ENCODE measurements around the gene RALGAPA2.

RALGAPA2 gene

GRCh38 chr20:20536240-20536933, 176.1 kb downstream of the RALGAPA2 start:
- no peak for DNase-seq (ENCODE audit: low read depth, low spot score)

GRCh38 chr20:20535051-20535450, 177.4 kb downstream of the RALGAPA2 start:
- no peak for DNase-seq (ENCODE audit: low read depth, low spot score)

GRCh38 chr20:20531283-20531682, 181.2 kb downstream of the RALGAPA2 start:
- no peak for DNase-seq (ENCODE audit: low read depth, low spot score)

- DNase-seq (ENCODE audit: low read depth, low spot score), result no peak
Measured at GRCh38 chr20:20530428-20531151, 181.9 kb downstream of the RALGAPA2 start.

GRCh38 chr20:20529597-20529996, 182.8 kb downstream of the RALGAPA2 start:
- DNase-seq (ENCODE audit: low read depth, low spot score), result no peak

GRCh38 chr20:20528861-20529260, 183.6 kb downstream of the RALGAPA2 start:
- no peak for DNase-seq (ENCODE audit: low read depth, low spot score)

- no peak for DNase-seq (ENCODE audit: low read depth, low spot score)
Measured at GRCh38 chr20:20527661-20528060, 184.8 kb downstream of the RALGAPA2 start.

GRCh38 chr20:20525756-20526155, 186.7 kb downstream of the RALGAPA2 start:
- DNase-seq (ENCODE audit: low read depth, low spot score), result no peak

- DNase-seq (ENCODE audit: low read depth, low spot score), result no peak
Measured at GRCh38 chr20:20525214-20525613, 187.2 kb downstream of the RALGAPA2 start.

GRCh38 chr20:20524756-20525155, 187.7 kb downstream of the RALGAPA2 start:
- DNase-seq (ENCODE audit: low read depth, low spot score), result no peak

GRCh38 chr20:20521736-20522135, 190.7 kb downstream of the RALGAPA2 start:
- no peak for DNase-seq (ENCODE audit: low read depth, low spot score)

- DNase-seq (ENCODE audit: low read depth, low spot score), result no peak
Measured at GRCh38 chr20:20520776-20521175, 191.7 kb downstream of the RALGAPA2 start.

- DNase-seq (ENCODE audit: low read depth, low spot score), result no peak
Measured at GRCh38 chr20:20519269-20519668, 193.2 kb downstream of the RALGAPA2 start.

- no peak for DNase-seq (ENCODE audit: low read depth, low spot score)
Measured at GRCh38 chr20:20518263-20518662, 194.2 kb downstream of the RALGAPA2 start.

- DNase-seq (ENCODE audit: low read depth, low spot score), result no peak
Measured at GRCh38 chr20:20517296-20517695, 195.1 kb downstream of the RALGAPA2 start.

- no peak for DNase-seq (ENCODE audit: low read depth, low spot score)
Measured at GRCh38 chr20:20513720-20514119, 198.7 kb downstream of the RALGAPA2 start.

GRCh38 chr20:20505554-20505953, 206.9 kb downstream of the RALGAPA2 start:
- DNase-seq (ENCODE audit: low read depth, low spot score), result no peak

- DNase-seq (ENCODE audit: low read depth, low spot score), result no peak
Measured at GRCh38 chr20:20503777-20504530, 208.5 kb downstream of the RALGAPA2 start.

GRCh38 chr20:20501128-20501527, 211.3 kb downstream of the RALGAPA2 start:
- DNase-seq (ENCODE audit: low read depth, low spot score), result no peak

GRCh38 chr20:20500312-20500711, 212.1 kb downstream of the RALGAPA2 start:
- DNase-seq (ENCODE audit: low read depth, low spot score), result no peak

- no peak for DNase-seq (ENCODE audit: low read depth, low spot score)
Measured at GRCh38 chr20:20499439-20499838, 213.0 kb downstream of the RALGAPA2 start.

GRCh38 chr20:20498076-20498861, 214.2 kb downstream of the RALGAPA2 start:
- DNase-seq (ENCODE audit: low read depth, low spot score), result no peak

Measured in activated naive CD8-positive, alpha-beta T cell treated with anti-CD3 and anti-CD28 coated beads, Interleukin-2, amount 50 U/mL, for 16 hours (primary cell).